ENCODE measurements around the gene RAPGEF1.

- no peak for TF ChIP-seq EZH2 (IDR thresholded peaks at IDR 0.05; ENCODE audit: insufficient read depth, poor library complexity, severe bottlenecking)
- TF ChIP-seq EZH2phosphoT487 (IDR thresholded peaks at IDR 0.05; ENCODE audit: insufficient read depth, low read depth): 0 out of 2 replicates have a peak, but pooled peaks have one; percentile 33
Observed at GRCh38 chr9:131668439-131669268, 71.2 kb downstream of the RAPGEF1 start.
